Common myeloid progenitor, CD34-positive (primary cell): ENCODE data around the gene ZNF653.
"Not testable (repeated sequence)": the region's sequence is repeated elsewhere in the genome, so short reads cannot be mapped to it uniquely, and the experiment has no call there.

Experiments
- CTCF ChIA-PET: fragments of 350-600 bp; sonication (Branson Sonifier 250); formaldehyde crosslinking; loops from one replicate; lab custom pipeline; 2021; ENCODE audit warnings: antibody characterized with exemption; lab: Charles Lee
- POLR2A ChIA-PET: fragments of 350-600 bp; sonication (Branson Sonifier 250); formaldehyde crosslinking; loops from one replicate; lab custom pipeline; 2021; ENCODE audit warnings: antibody characterized with exemption; lab: Charles Lee
- DNase-seq, 3 donors: peaks; one replicate each; pipeline versions ENCODE4 v3.0.0 to v3.0.0-alpha.2; 2013
- H3K27ac ChIP-seq, 2 experiments: 1 replicate in 1 of 2; 2 replicates in 1 of 2; pipeline ENCODE4 v1.7.0; 2013; ENCODE audit warnings: inconsistent platforms in 2 of 2, low read length in 2 of 2, mild to moderate bottlenecking in 2 of 2, low read depth in 1 of 2, moderate library complexity in 1 of 2; ENCODE audit not compliant: severe bottlenecking in 2 of 2, insufficient read depth in 1 of 2, poor library complexity in 1 of 2
- H3K27me3 ChIP-seq, 5 experiments: replicated peaks in 2 of 5; 1 replicate in 3 of 5; 2 replicates in 2 of 5; pipeline versions ENCODE4 v1.6.1 to v1.7.0; 2013; ENCODE audit warnings: low read length in 4 of 5, mild to moderate bottlenecking in 2 of 5, moderate library complexity in 2 of 5, inconsistent platforms in 1 of 5; ENCODE audit not compliant: insufficient read depth in 5 of 5, control insufficient read depth in 4 of 5
- H3K36me3 ChIP-seq, 4 experiments: 1 replicate in 2 of 4; 2 replicates in 2 of 4; pipeline versions ENCODE4 v1.6.1 to v1.7.0; 2013; ENCODE audit warnings: low read length in 3 of 4, control low read depth in 1 of 4, mild to moderate bottlenecking in 1 of 4; ENCODE audit not compliant: control insufficient read depth in 4 of 4, insufficient read depth in 4 of 4
- H3K4me1 ChIP-seq, 4 experiments: 1 replicate in 3 of 4; 2 replicates in 1 of 4; pipeline versions ENCODE4 v1.6.1 to v1.7.1; 2013; ENCODE audit warnings: low read length in 3 of 4, mild to moderate bottlenecking in 3 of 4, control low read depth in 1 of 4, inconsistent platforms in 1 of 4, moderate library complexity in 1 of 4; ENCODE audit not compliant: control insufficient read depth in 4 of 4, insufficient read depth in 4 of 4; ENCODE audit errors: control extremely low read depth in 1 of 4
- H3K4me3 ChIP-seq, 7 experiments: 1 replicate in 4 of 7; 2 replicates in 3 of 7; pipeline versions ENCODE4 v1.5.1 to v1.7.0; 2013; ENCODE audit warnings: mild to moderate bottlenecking in 7 of 7, low read length in 6 of 7, moderate library complexity in 6 of 7, inconsistent platforms in 2 of 7, low read depth in 2 of 7, control low read depth in 1 of 7; ENCODE audit not compliant: insufficient read depth in 4 of 7, control insufficient read depth in 1 of 7; ENCODE audit errors: extremely low read depth in 1 of 7
- H3K9me3 ChIP-seq, 5 experiments: 1 replicate in 4 of 5; 2 replicates in 1 of 5; pipeline versions ENCODE4 v1.6.1 to v1.7.1; 2013; ENCODE audit warnings: low read length in 4 of 5, mild to moderate bottlenecking in 2 of 5, inconsistent platforms in 1 of 5, low read depth in 1 of 5, moderate library complexity in 1 of 5; ENCODE audit not compliant: control insufficient read depth in 4 of 5, insufficient read depth in 2 of 5; ENCODE audit errors: control extremely low read depth in 1 of 5
- WGBS: methylation state at CpG from one replicate; pipeline ENCODE4 v1.1.5; 2013; ENCODE audit not compliant: insufficient coverage; 5-methylcytosine and 5-hydroxymethylcytosine counted together

Gene ZNF653

GRCh38 chr19:11475861-11476260 lies 29.8 kb downstream of the ZNF653 start:
- ChIA-PET POLR2A (no interaction called here), CTCF (no interaction called here)
- Histone ChIP-seq H3K36me3 (no peaks in the 10 kb centered on the region), H3K9me3 (no peaks in the 10 kb centered on the region), H3K27me3 (peaks cover 2 to 46% (median 19%) of the 10 kb centered on the region in 5 experiments), H3K4me3 (no peak overlapping the region), H3K4me1 (peaks cover 0 to 5% (median 1%) of the 10 kb centered on the region in 4 experiments), H3K27ac (no peak overlapping the region)
- 93% methylated on average over 5 of the region's 8 CpGs for WGBS
- no peak for DNase-seq

- DNase-seq, H3K4me1 ChIP-seq, POLR2A ChIA-PET, H3K9me3 ChIP-seq, CTCF ChIA-PET, H3K4me3 ChIP-seq, H3K27ac ChIP-seq, H3K36me3 ChIP-seq: not testable (repeated sequence)
- H3K27me3 ChIP-seq: peaks cover 2 to 42% (median 19%) of the 10 kb centered on the region in 5 experiments
- 93% methylated on average over 3 of the region's 3 CpGs for WGBS
These were observed 30.3 kb downstream of the ZNF653 start for GRCh38 chr19:11475343-11475742.

GRCh38 chr19:11473725-11474124 lies 31.9 kb downstream of the ZNF653 start:
- H3K4me1 ChIP-seq: no peaks in the 10 kb centered on the region
- POLR2A ChIA-PET: no interaction called here
- no peaks in the 10 kb centered on the region for H3K36me3 ChIP-seq
- WGBS: 88% methylated on average over 2 of the region's 4 CpGs
- CTCF ChIA-PET: no interaction called here
- no peak overlapping the region for H3K4me3 ChIP-seq
- no peak for DNase-seq
- no peaks in the 10 kb centered on the region for H3K9me3 ChIP-seq
- H3K27me3 ChIP-seq: peaks cover 2 to 26% (median 14%) of the 10 kb centered on the region in 5 experiments
- H3K27ac ChIP-seq: no peak overlapping the region

- H3K9me3 ChIP-seq, H3K4me1 ChIP-seq, DNase-seq, POLR2A ChIA-PET, H3K27ac ChIP-seq, H3K27me3 ChIP-seq, H3K4me3 ChIP-seq, H3K36me3 ChIP-seq: not testable (repeated sequence)
- CTCF ChIA-PET: interaction anchor here (0.6 to 1.6 kb wide), 5 partner anchors 9 to 87 kb away, joined by 3 to 11 read pairs (median 3); no protein-coding TSS in a partner anchor
- 90% methylated on average over 6 of the region's 8 CpGs for WGBS
These were observed 37.3 kb downstream of the ZNF653 start for GRCh38 chr19:11468266-11468845.

GRCh38 chr19:11465600-11465999 lies 40.0 kb downstream of the ZNF653 start:
- ChIA-PET POLR2A (no interaction called here), CTCF (no interaction called here)
- no peak for DNase-seq
- peaks cover 0 to under 1% (median 0%) of the 10 kb centered on the region in 5 experiments for H3K27me3 ChIP-seq
- H3K27ac ChIP-seq: no peak overlapping the region
- H3K4me1 ChIP-seq: no peaks in the 10 kb centered on the region
- no peaks in the 10 kb centered on the region for H3K36me3 ChIP-seq
- H3K4me3 ChIP-seq: no peak overlapping the region
- no peaks in the 10 kb centered on the region for H3K9me3 ChIP-seq
- 50% methylated on average over 6 of the region's 8 CpGs for WGBS

GRCh38 chr19:11464333-11465265 lies 41.0 kb downstream of the ZNF653 start:
- CTCF ChIA-PET: no interaction called here

GRCh38 chr19:11463391-11463790 lies 42.2 kb downstream of the ZNF653 start:
- no peak for DNase-seq
- H3K27ac ChIP-seq: no peak overlapping the region
- ChIA-PET POLR2A (no interaction called here), CTCF (no interaction called here)
- H3K4me1 ChIP-seq: no peaks in the 10 kb centered on the region
- no peaks in the 10 kb centered on the region for H3K9me3 ChIP-seq
- H3K36me3 ChIP-seq: no peaks in the 10 kb centered on the region
- H3K27me3 ChIP-seq: peaks cover 0 to 4% (median 0%) of the 10 kb centered on the region in 5 experiments
- WGBS: 95% methylated on average over 9 of the region's 12 CpGs
- H3K4me3 ChIP-seq: no peak overlapping the region

More at GRCh38 chr19:11464333-11465265, 41.0 kb downstream of the ZNF653 start:
- POLR2A ChIA-PET: no interaction called here
- Histone ChIP-seq H3K4me1 (no peaks in the 10 kb centered on the region), H3K27me3 (peaks cover 0 to 4% (median 0%) of the 10 kb centered on the region in 5 experiments), H3K4me3 (no peak overlapping the region), H3K36me3 (no peaks in the 10 kb centered on the region), H3K9me3 (no peaks in the 10 kb centered on the region), H3K27ac (no peak overlapping the region)
- 90% methylated on average over 10 of the region's 11 CpGs for WGBS
- peak in 1 of 3 donors; percentile 41 for DNase-seq
